ENCODE measurements around the gene AAGAB.

DNA sequence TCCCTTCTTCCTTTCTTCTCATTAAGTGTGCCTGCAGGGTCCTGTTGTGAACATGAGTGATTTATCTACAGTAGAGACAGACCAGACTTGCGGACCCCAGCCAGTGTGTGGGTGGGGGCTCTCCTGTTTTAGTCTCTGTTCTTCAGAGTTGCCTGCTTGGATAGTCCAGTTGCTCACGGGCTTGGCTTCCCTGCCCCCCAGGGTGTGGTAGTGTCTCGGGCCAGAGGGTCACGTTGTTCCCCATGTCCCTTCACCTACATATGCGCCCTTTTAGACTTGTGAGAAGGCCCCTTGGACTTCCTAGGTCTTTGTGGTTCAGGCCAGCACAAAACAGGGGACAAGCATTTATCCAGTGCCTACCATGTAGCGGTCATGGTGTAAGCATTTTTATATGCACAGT is 85.8 kb downstream of the AAGAB start:
- TF ChIP-seq EZH2 (IDR thresholded peaks at IDR 0.05; ENCODE audit: low read length, unreplicated experiment), result no peak
- TF ChIP-seq, protein P1, sequence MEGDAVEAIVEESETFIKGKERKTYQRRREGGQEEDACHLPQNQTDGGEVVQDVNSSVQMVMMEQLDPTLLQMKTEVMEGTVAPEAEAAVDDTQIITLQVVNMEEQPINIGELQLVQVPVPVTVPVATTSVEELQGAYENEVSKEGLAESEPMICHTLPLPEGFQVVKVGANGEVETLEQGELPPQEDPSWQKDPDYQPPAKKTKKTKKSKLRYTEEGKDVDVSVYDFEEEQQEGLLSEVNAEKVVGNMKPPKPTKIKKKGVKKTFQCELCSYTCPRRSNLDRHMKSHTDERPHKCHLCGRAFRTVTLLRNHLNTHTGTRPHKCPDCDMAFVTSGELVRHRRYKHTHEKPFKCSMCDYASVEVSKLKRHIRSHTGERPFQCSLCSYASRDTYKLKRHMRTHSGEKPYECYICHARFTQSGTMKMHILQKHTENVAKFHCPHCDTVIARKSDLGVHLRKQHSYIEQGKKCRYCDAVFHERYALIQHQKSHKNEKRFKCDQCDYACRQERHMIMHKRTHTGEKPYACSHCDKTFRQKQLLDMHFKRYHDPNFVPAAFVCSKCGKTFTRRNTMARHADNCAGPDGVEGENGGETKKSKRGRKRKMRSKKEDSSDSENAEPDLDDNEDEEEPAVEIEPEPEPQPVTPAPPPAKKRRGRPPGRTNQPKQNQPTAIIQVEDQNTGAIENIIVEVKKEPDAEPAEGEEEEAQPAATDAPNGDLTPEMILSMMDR (conservative IDR thresholded peaks at IDR 0.05; ENCODE audit: low read depth, low read length), result no peak

Measured in PC-3 (cell line).